Mesenchymal stem cell (in vitro differentiated cells and primary cell): ENCODE results near the gene PTBP2.
"Not testable (repeated sequence)": the region's sequence is repeated elsewhere in the genome, so short reads cannot be mapped to it uniquely, and the experiment has no call there.

Experiments
- DNase-seq: peaks from one replicate; pipeline ENCODE4 v3.0.0-alpha.2; 2013
- H2AFZ ChIP-seq: one replicate; pipeline ENCODE4 v1.6.1; 2013; ENCODE audit warnings: low read depth, mild to moderate bottlenecking, control low read depth, inconsistent platforms, low read length, moderate library complexity
- H2AK5ac ChIP-seq: 2 replicates; pipeline ENCODE4 v1.6.1; 2013; ENCODE audit warnings: low read length, moderate library complexity, mild to moderate bottlenecking, inconsistent platforms; ENCODE audit not compliant: severe bottlenecking
- H2BK120ac ChIP-seq: one replicate; pipeline ENCODE4 v1.6.1; 2013; ENCODE audit warnings: low read depth, mild to moderate bottlenecking, inconsistent platforms, low read length, moderate library complexity
- H2BK12ac ChIP-seq, 2 experiments: one replicate each; pipeline ENCODE4 v1.6.1; 2013; ENCODE audit warnings: inconsistent platforms in 2 of 2, low read length in 2 of 2, mild to moderate bottlenecking in 2 of 2, moderate library complexity in 2 of 2, control low read depth in 1 of 2
- H2BK15ac ChIP-seq: one replicate; pipeline ENCODE4 v1.6.1; 2013; ENCODE audit warnings: mild to moderate bottlenecking, low read depth, inconsistent platforms; ENCODE audit not compliant: poor library complexity, severe bottlenecking
- H2BK5ac ChIP-seq: 2 replicates; pipeline ENCODE4 v1.6.1; 2013; ENCODE audit warnings: low read depth, mild to moderate bottlenecking, low read length, control low read depth, inconsistent platforms; ENCODE audit not compliant: poor library complexity, severe bottlenecking
- H3K14ac ChIP-seq, 2 experiments: one replicate each; pipeline ENCODE4 v1.6.1; 2013; ENCODE audit warnings: inconsistent platforms in 2 of 2, low read length in 2 of 2, control low read depth in 1 of 2, mild to moderate bottlenecking in 1 of 2, moderate library complexity in 1 of 2
- H3K18ac ChIP-seq, 2 experiments: one replicate each; pipeline ENCODE4 v1.6.1; 2013; ENCODE audit warnings: inconsistent platforms in 2 of 2, low read length in 2 of 2, control low read depth in 1 of 2, low read depth in 1 of 2, mild to moderate bottlenecking in 1 of 2
- H3K23ac ChIP-seq, 2 experiments: one replicate each; pipeline ENCODE4 v1.6.1; 2013; ENCODE audit warnings: inconsistent platforms in 2 of 2, low read length in 2 of 2, mild to moderate bottlenecking in 2 of 2, moderate library complexity in 2 of 2, control low read depth in 1 of 2
- H3K27ac ChIP-seq: 2 replicates; pipeline ENCODE4 v1.5.1; 2013; ENCODE audit warnings: mild to moderate bottlenecking, moderate library complexity, low read length, control low read depth, inconsistent platforms; ENCODE audit not compliant: poor library complexity, severe bottlenecking
- H3K27me3 ChIP-seq, 2 experiments: 2 replicates each; pipeline versions ENCODE4 v1.6.1 to v1.7.0; 2013; ENCODE audit warnings: low read length in 2 of 2, mild to moderate bottlenecking in 2 of 2, moderate library complexity in 2 of 2, control low read depth in 1 of 2, inconsistent platforms in 1 of 2; ENCODE audit not compliant: control insufficient read depth in 1 of 2, insufficient read depth in 1 of 2
- H3K36me3 ChIP-seq, 2 experiments: 2 replicates each; pipeline versions ENCODE4 v1.6.1 to v1.7.0; 2013; ENCODE audit warnings: low read length in 2 of 2, control low read depth in 1 of 2, inconsistent platforms in 1 of 2, low read depth in 1 of 2, mild to moderate bottlenecking in 1 of 2; ENCODE audit not compliant: insufficient read depth in 2 of 2, control insufficient read depth in 1 of 2
- H3K4ac ChIP-seq, 2 experiments: one replicate each; pipeline ENCODE4 v1.6.1; 2013; ENCODE audit warnings: inconsistent platforms in 2 of 2, low read length in 2 of 2, mild to moderate bottlenecking in 2 of 2, moderate library complexity in 2 of 2, control low read depth in 1 of 2, low read depth in 1 of 2
- H3K4me1 ChIP-seq: 2 replicates; pipeline ENCODE4 v1.6.1; 2013; ENCODE audit warnings: low read depth, low read length, control low read depth; ENCODE audit not compliant: control insufficient read depth, insufficient read depth
- H3K4me2 ChIP-seq: 2 replicates; pipeline ENCODE4 v1.6.1; 2013; ENCODE audit warnings: low read length, mild to moderate bottlenecking, inconsistent platforms; ENCODE audit not compliant: poor library complexity, severe bottlenecking
- H3K4me3 ChIP-seq, 2 experiments: 2 replicates each; pipeline versions ENCODE4 v1.5.1 to v1.7.0; 2013; ENCODE audit warnings: low read length in 2 of 2, mild to moderate bottlenecking in 2 of 2, control low read depth in 1 of 2, low read depth in 1 of 2; ENCODE audit not compliant: insufficient read depth in 1 of 2
- H3K79me1 ChIP-seq: replicated peaks from 2 replicates; pipeline ENCODE4 v1.6.1; 2013; ENCODE audit warnings: mild to moderate bottlenecking, control low read depth, low read length, inconsistent platforms; ENCODE audit not compliant: poor library complexity, severe bottlenecking
- H3K9ac ChIP-seq: 2 replicates; pipeline ENCODE4 v1.7.0; 2013; ENCODE audit warnings: mild to moderate bottlenecking, low read length, moderate library complexity
- H3K9me3 ChIP-seq: 2 replicates; pipeline ENCODE4 v1.7.0; 2013; ENCODE audit warnings: mild to moderate bottlenecking, low read length; ENCODE audit not compliant: control insufficient read depth
- H4K8ac ChIP-seq: one replicate; pipeline ENCODE4 v1.6.1; 2013; ENCODE audit warnings: inconsistent platforms, mild to moderate bottlenecking, low read length, moderate library complexity
- H4K91ac ChIP-seq: one replicate; pipeline ENCODE4 v1.6.1; 2013; ENCODE audit warnings: mild to moderate bottlenecking, low read length, inconsistent platforms
- WGBS: methylation state at CpG from one replicate; pipeline ENCODE4 v1.1.7; 2013; ENCODE audit warnings: mixed read lengths; 5-methylcytosine and 5-hydroxymethylcytosine counted together

Gene PTBP2

DNA sequence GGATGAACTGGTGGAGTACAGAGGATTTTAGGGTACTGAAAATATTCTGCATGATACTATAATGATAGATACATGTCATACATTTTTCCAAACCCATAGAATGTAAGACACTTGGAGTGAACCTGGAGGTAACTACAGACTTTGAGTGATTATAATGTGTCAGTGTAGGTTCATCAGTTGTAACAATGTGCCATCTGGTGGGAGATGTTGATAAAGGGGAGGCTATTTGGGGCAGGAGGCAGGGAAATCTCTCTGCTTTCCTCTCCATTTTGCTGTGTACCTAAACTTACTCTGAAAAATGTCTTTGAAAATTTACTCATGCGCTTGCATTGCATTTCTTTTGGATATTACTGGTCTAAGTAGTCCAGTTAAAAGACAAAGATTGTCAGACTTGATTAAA lies 35.2 kb downstream of the PTBP2 start:
- no peak overlapping the region for H2BK120ac ChIP-seq
- no peak overlapping the region for H4K8ac ChIP-seq
- no peaks in the 10 kb centered on the region for H3K4me1 ChIP-seq
- no peak overlapping the region for H3K23ac ChIP-seq
- WGBS: 100% methylated on average over 1 of the region's 1 CpG
- no peak overlapping the region for H4K91ac ChIP-seq
- no peak overlapping the region for H3K4me3 ChIP-seq
- no peaks in the 10 kb centered on the region for H3K27me3 ChIP-seq
- no peak overlapping the region for H3K14ac ChIP-seq
- no peak overlapping the region for H3K18ac ChIP-seq
- DNase-seq: no peak
- no peak overlapping the region for H3K9ac ChIP-seq
- H3K36me3 ChIP-seq: peaks cover 10 to 83% of the 10 kb centered on the region in 2 experiments
- no peak overlapping the region for H2AK5ac ChIP-seq
- no peak overlapping the region for H3K4ac ChIP-seq
- H3K4me2 ChIP-seq: no peak overlapping the region
- H3K9me3 ChIP-seq: no peaks in the 10 kb centered on the region
- H2BK12ac ChIP-seq: no peak overlapping the region
- H3K79me1 ChIP-seq: peaks cover 19% of the 10 kb centered on the region
- H2BK15ac ChIP-seq: no peak overlapping the region
- H2AFZ ChIP-seq: no peak overlapping the region
- no peak overlapping the region for H3K27ac ChIP-seq
- no peak overlapping the region for H2BK5ac ChIP-seq

DNA sequence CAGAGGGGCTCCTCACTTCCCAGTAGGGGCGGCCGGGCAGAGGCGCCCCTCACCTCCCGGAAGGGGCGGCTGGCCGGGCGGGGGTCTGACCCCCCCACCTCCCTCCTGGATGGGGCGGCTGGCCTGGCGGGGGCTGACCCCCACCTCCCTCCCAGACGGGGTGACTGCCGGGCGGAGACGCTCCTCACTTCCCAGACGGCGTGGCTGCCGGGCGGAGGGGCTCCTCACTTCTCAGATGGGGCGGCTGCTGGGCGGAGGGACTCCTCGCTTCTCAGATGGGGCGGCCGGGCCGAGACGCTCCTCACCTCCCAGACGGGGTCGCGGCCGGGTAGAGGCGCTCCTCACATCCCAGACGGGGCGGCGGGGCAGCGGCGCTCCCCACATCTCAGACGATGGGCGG lies 41.0 kb downstream of the PTBP2 start:
- DNase-seq, H2BK5ac ChIP-seq, H3K27ac ChIP-seq, H3K79me1 ChIP-seq, H3K23ac ChIP-seq, H4K8ac ChIP-seq, H3K4me2 ChIP-seq, H2BK120ac ChIP-seq, H3K9me3 ChIP-seq, H2AK5ac ChIP-seq, H3K18ac ChIP-seq, H3K4me3 ChIP-seq, H3K4me1 ChIP-seq, H2AFZ ChIP-seq, H3K9ac ChIP-seq, H3K14ac ChIP-seq, H2BK15ac ChIP-seq, H3K4ac ChIP-seq, H3K27me3 ChIP-seq, H2BK12ac ChIP-seq, H4K91ac ChIP-seq: not testable (repeated sequence)
- WGBS: 94% methylated on average over 15 of the region's 36 CpGs
- H3K36me3 ChIP-seq: peaks cover 10 to 29% of the 10 kb centered on the region in 2 experiments

DNA sequence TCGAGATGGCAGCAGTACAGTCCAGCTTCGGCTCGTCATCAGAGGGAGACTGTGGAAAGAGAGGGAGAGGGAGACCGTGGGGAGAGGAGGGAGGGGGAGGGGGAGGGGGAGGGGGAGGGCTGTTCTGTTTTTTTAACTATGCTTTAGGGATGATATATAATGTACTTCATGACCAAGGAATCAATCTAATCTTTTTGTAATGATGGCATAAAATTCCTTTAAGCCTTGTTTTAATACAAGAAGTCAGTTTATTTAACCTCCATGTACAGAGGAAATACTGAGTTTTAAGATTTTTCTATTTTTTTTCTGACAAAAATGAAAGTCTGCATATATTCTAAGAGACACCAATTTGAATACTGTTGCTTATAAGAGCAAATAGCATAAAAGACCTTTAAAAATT lies 41.9 kb downstream of the PTBP2 start:
- no peak overlapping the region for H2BK120ac ChIP-seq
- peaks cover 7% of the 10 kb centered on the region for H3K79me1 ChIP-seq
- H3K14ac ChIP-seq: no peak overlapping the region
- H3K9me3 ChIP-seq: no peaks in the 10 kb centered on the region
- H2BK12ac ChIP-seq: no peak overlapping the region
- no peak overlapping the region for H2AFZ ChIP-seq
- no peak overlapping the region for H3K4me2 ChIP-seq
- H3K4me3 ChIP-seq: no peak overlapping the region
- H2BK15ac ChIP-seq: no peak overlapping the region
- no peak for DNase-seq
- H3K4me1 ChIP-seq: no peaks in the 10 kb centered on the region
- H3K4ac ChIP-seq: no peak overlapping the region
- peaks cover 10 to 32% of the 10 kb centered on the region in 2 experiments for H3K36me3 ChIP-seq
- H2BK5ac ChIP-seq: no peak overlapping the region
- no peak overlapping the region for H4K8ac ChIP-seq
- WGBS: no CpG with 5 or more reads among the region's 4 CpGs
- no peak overlapping the region for H3K27ac ChIP-seq
- no peaks in the 10 kb centered on the region for H3K27me3 ChIP-seq
- H3K23ac ChIP-seq: no peak overlapping the region
- no peak overlapping the region for H4K91ac ChIP-seq
- no peak overlapping the region for H2AK5ac ChIP-seq
- H3K9ac ChIP-seq: no peak overlapping the region
- no peak overlapping the region for H3K18ac ChIP-seq

DNA sequence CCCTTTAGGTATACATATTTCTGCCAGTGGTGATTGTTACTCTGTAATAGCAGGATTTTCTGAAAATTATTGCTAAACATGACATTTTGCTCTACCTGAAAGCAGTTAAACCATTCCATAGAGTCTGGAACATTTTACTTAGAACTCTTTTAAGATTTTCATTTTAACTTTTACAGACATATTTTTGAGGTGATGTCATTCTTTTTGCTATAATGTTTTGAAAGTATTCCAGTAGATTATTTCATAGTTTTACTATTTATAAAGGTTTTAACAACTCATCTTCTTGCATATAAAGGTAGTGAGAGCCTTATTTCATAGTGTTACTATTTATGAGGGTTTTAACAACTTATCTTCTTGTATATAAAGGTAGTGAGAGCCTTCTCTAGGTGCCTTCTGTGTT lies 42.9 kb downstream of the PTBP2 start:
- no peak overlapping the region for H3K4me2 ChIP-seq

More for the DNA sequence above, 42.9 kb downstream of the PTBP2 start:
- no peaks in the 10 kb centered on the region for H3K4me1 ChIP-seq
- no peak overlapping the region for H2AFZ ChIP-seq
- H2BK15ac ChIP-seq: no peak overlapping the region
- no peak overlapping the region for H3K9ac ChIP-seq
- H4K91ac ChIP-seq: no peak overlapping the region
- no peak overlapping the region for H2BK12ac ChIP-seq
- no peak overlapping the region for H2AK5ac ChIP-seq
- H2BK5ac ChIP-seq: no peak overlapping the region
- DNase-seq: no peak
- H3K36me3 ChIP-seq: peaks cover 10 to 27% of the 10 kb centered on the region in 2 experiments
- no peaks in the 10 kb centered on the region for H3K9me3 ChIP-seq
- no peaks in the 10 kb centered on the region for H3K27me3 ChIP-seq
- H3K4me3 ChIP-seq: no peak overlapping the region
- H3K4ac ChIP-seq: no peak overlapping the region
- H3K79me1 ChIP-seq: peaks cover 7% of the 10 kb centered on the region
- H3K23ac ChIP-seq: no peak overlapping the region
- H2BK120ac ChIP-seq: no peak overlapping the region
- no peak overlapping the region for H4K8ac ChIP-seq
- H3K27ac ChIP-seq: peak overlapping the region; percentile 45
- no peak overlapping the region for H3K18ac ChIP-seq
- no peak overlapping the region for H3K14ac ChIP-seq
